Transverse colon (tissue), 4 donors: Measurements from ENCODE around the gene SPATA17.

ENCODE experiments used
- POLR2A ChIP-seq: fragments of 450-650 bp; IDR thresholded peaks from one replicate; pipeline ENCODE4 v1.6.1; 2016; ENCODE audit warnings: antibody characterized with exemption, mild to moderate bottlenecking, moderate library complexity
- POLR2AphosphoS5 ChIP-seq, 3 donors: sonication (generic); formaldehyde crosslinking; IDR thresholded peaks; one replicate each; pipeline ENCODE4 v1.6.1; 2016; ENCODE audit warnings: antibody characterized with exemption in 3 of 3
- TF ChIP-seq, protein P1 (sequence below), 5 experiments: fragments of 200-600 bp in 3 of 5; fragments of 450-650 bp in 2 of 5; sonication (generic) in 3 of 5; IDR thresholded peaks; 1 replicate in 2 of 5; 2 replicates in 3 of 5; pipeline ENCODE4 v1.5.1; 2016 to 2017; ENCODE audit warnings: antibody characterized with exemption in 5 of 5, inconsistent platforms in 3 of 5, mild to moderate bottlenecking in 2 of 5, moderate library complexity in 1 of 5

DNA sequence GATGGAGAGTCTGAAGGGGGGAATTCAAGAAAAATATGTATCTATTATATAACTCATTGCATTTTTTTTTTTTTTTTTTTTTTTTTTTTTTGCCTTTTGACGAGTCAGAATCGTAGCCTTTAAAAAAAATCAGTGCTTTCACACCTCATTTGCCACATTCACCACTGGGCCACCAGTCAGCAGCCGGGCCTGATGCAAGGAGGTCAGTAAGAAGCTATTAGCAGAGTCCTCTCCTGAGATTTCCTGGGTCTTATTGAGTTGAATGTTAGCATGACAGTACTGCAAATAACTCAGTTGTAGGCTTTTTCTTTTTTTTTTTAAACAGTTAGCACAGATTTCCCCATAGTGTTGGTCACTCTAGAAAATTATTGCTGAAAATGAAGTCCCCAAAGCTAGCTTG is 139.8 kb downstream of the SPATA17 start:
- TF ChIP-seq POLR2A = no peak
- TF ChIP-seq, protein P1, sequence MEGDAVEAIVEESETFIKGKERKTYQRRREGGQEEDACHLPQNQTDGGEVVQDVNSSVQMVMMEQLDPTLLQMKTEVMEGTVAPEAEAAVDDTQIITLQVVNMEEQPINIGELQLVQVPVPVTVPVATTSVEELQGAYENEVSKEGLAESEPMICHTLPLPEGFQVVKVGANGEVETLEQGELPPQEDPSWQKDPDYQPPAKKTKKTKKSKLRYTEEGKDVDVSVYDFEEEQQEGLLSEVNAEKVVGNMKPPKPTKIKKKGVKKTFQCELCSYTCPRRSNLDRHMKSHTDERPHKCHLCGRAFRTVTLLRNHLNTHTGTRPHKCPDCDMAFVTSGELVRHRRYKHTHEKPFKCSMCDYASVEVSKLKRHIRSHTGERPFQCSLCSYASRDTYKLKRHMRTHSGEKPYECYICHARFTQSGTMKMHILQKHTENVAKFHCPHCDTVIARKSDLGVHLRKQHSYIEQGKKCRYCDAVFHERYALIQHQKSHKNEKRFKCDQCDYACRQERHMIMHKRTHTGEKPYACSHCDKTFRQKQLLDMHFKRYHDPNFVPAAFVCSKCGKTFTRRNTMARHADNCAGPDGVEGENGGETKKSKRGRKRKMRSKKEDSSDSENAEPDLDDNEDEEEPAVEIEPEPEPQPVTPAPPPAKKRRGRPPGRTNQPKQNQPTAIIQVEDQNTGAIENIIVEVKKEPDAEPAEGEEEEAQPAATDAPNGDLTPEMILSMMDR (IDR thresholded peaks at IDR 0.05) = no peak
- no peak for TF ChIP-seq POLR2AphosphoS5 (IDR thresholded peaks at IDR 0.05)
